Lower leg skin (tissue), 4 donors: ENCODE data around the gene NKIRAS1. TPM values are rescaled to one million over a fixed set of nuclear protein-coding genes. Genes with fewer than 3 reads are reported as not detected.

Experiments
- total RNA-seq, 4 donors: library from RNA; depleted of rRNA; stranded (reverse); fragments of >200 nt; gene quantifications; one replicate each; pipeline ENCODE4 v1.1.0, GENCODE V29; 2016

The NKIRAS1 gene
- total RNA-seq, 4 donors from 2014 or later: 6.6 to 10.5 (median 9.0) TPM

Other genes with a start within 250 kb of the NKIRAS1 start
- gene UBE2E1, start 111.0 kb downstream of the NKIRAS1 start, total RNA-seq: 10 to 100 TPM; 32.6 to 62.5 (median 55.9) TPM
- gene RPL15, start 142 bp upstream of the NKIRAS1 start, total RNA-seq: 1,000 to 10,000 TPM; 2,087 to 2,833 (median 2,394) TPM
- gene NR1D2, start 28.3 kb upstream of the NKIRAS1 start, total RNA-seq: 10 to 100 TPM; 35.4 to 52.1 (median 42.1) TPM